Body of pancreas (tissue), 4 donors: ENCODE results near the gene CLEC19A. TPM values are rescaled to one million over a fixed set of nuclear protein-coding genes. Genes with fewer than 3 reads are reported as not detected.

Source experiments
- ATAC-seq: fragments of 150-250 bp; one replicate; pipeline ENCODE4 v1.9.1; 2016
- DNase-seq, 4 donors: peaks; one replicate each; pipeline ENCODE4 v3.0.0-alpha.2; 2019
- H3K27ac ChIP-seq, 4 donors: fragments of 200-600 bp; sonication (generic); 1 replicate in 3 of 4; 2 replicates in 1 of 4; pipeline versions ENCODE4 v1.5.1 to v1.6.1; 2016 to 2019; ENCODE audit warnings: mild to moderate bottlenecking in 1 of 4, mixed read lengths in 1 of 4, moderate library complexity in 1 of 4
- H3K27me3 ChIP-seq, 2 donors: fragments of 200-600 bp; sonication (generic); one replicate each; pipeline ENCODE4 v1.6.0; 2016; ENCODE audit warnings: mild to moderate bottlenecking in 1 of 2
- H3K36me3 ChIP-seq, 2 donors: fragments of 200-600 bp; sonication (generic); replicated peaks in 1 of 2; 2 replicates each; pipeline ENCODE4 v1.5.1; 2016; ENCODE audit warnings: low read depth in 2 of 2; ENCODE audit not compliant: insufficient read depth in 1 of 2
- H3K4me1 ChIP-seq: fragments of 200-600 bp; sonication (generic); one replicate; pipeline ENCODE4 v1.6.0; 2016
- H3K4me3 ChIP-seq, 2 donors: fragments of 200-600 bp; sonication (generic); 1 replicate in 1 of 2; 2 replicates in 1 of 2; pipeline ENCODE4 v1.5.1; 2016 to 2019
- H3K9me3 ChIP-seq, 3 donors: fragments of 200-600 bp; sonication (generic); 1 replicate in 2 of 3; 2 replicates in 1 of 3; pipeline ENCODE4 v1.5.1; 2016
- CTCF ChIP-seq, 7 experiments: fragments of 450-650 bp in 4 of 7; fragments of 200-600 bp in 3 of 7; sonication (generic) in 3 of 7; IDR thresholded peaks; one replicate each; pipeline ENCODE4 v1.5.1; 2016 to 2019; ENCODE audit warnings: antibody characterized with exemption in 7 of 7
- POLR2A ChIP-seq, 3 donors: fragments of 450-650 bp; IDR thresholded peaks; one replicate each; pipeline ENCODE4 v1.6.1; 2016; ENCODE audit warnings: antibody characterized with exemption in 3 of 3, mild to moderate bottlenecking in 2 of 3
- WGBS, 2 donors: methylation state at CpG; one replicate each; pipeline ENCODE4 v1.1.5; 2017; 5-methylcytosine and 5-hydroxymethylcytosine counted together
- intact Hi-C: fragments of 100-400 bp; cut with DNase I; formaldehyde crosslinking; loops from one replicate; pipeline ENCODE4 v1.15.1; 2023
- total RNA-seq, 2 donors: library from RNA; depleted of rRNA; stranded (reverse); fragments of >200 nt; gene quantifications; one replicate each; pipeline ENCODE4 v1.1.0, GENCODE V29; 2016

Gene CLEC19A
- total RNA-seq, 2 donors from 2014 or later, result not detected

DNA sequence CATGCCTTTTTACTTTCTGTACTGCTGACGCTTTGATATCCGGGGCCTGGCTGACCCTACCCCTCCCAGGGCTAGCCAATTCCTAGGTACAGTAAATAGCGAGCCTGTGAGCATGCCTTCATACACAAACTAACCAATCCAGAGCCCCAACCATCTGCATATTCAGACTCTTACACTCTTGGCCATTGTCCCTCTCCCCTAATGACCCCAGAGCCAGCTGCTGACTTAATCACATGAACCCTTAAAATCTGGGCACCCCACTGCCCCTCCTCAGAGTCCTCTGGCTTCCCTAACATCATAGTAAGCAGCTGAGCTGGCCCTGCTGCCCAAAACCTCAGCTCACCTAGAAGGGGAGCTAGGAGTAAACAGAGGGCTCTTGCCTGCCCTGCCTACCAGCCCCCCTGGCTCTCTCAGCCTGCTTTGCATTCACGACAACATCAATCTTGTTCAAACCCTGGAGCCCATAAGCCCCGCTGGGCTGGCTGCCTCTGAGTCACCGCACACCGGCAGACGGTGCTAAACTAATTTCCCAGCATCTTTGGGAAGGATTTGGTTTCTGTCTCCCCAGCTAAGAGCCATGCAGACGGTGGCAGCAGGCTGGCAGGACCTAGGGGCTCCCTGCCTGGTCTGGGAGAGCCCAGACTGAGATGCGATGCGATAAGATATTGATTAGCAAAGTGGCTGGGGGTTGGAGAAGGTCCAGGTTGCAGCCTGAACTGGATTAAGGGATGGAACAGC lies 63.2 kb downstream of the CLEC19A start:
- intact Hi-C loops, result no loop called here
- H3K36me3 ChIP-seq, result no peaks in the 10 kb centered on the region
- H3K4me1 ChIP-seq, result no peaks in the 10 kb centered on the region
- no peak overlapping the region for H3K4me3 ChIP-seq
- no peak for ATAC-seq
- no peaks in the 10 kb centered on the region for H3K27me3 ChIP-seq
- WGBS, 2 donors, result 6 to 14% methylated on average over 5 to 11 of the region's 11 CpGs
- H3K27ac ChIP-seq, result no peak overlapping the region
- no peak for DNase-seq
- H3K9me3 ChIP-seq, result no peaks in the 10 kb centered on the region
- TF ChIP-seq POLR2A (IDR thresholded peaks at IDR 0.05) (no peak), CTCF (IDR thresholded peaks at IDR 0.05) (no peak)

DNA sequence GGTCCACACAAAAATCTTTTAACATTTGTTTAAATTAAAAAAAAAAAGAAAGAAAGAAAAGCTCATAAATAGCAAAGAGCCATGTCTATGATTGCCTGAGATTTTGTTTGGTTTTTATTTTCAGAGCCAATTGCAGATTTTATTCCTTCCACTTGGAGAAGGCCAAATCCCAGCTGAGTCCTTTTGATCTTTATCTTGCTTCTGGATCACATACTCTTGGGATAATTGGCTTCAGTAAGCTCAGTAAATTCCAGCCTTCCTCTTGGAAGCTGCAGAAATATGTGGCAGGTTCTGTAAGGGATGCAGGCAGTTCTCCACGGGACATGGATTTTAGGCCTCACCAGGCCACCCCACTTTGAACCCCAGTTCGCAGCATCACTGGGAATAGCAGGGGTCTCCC lies 68.8 kb downstream of the CLEC19A start:
- no peak overlapping the region for H3K4me3 ChIP-seq

DNA sequence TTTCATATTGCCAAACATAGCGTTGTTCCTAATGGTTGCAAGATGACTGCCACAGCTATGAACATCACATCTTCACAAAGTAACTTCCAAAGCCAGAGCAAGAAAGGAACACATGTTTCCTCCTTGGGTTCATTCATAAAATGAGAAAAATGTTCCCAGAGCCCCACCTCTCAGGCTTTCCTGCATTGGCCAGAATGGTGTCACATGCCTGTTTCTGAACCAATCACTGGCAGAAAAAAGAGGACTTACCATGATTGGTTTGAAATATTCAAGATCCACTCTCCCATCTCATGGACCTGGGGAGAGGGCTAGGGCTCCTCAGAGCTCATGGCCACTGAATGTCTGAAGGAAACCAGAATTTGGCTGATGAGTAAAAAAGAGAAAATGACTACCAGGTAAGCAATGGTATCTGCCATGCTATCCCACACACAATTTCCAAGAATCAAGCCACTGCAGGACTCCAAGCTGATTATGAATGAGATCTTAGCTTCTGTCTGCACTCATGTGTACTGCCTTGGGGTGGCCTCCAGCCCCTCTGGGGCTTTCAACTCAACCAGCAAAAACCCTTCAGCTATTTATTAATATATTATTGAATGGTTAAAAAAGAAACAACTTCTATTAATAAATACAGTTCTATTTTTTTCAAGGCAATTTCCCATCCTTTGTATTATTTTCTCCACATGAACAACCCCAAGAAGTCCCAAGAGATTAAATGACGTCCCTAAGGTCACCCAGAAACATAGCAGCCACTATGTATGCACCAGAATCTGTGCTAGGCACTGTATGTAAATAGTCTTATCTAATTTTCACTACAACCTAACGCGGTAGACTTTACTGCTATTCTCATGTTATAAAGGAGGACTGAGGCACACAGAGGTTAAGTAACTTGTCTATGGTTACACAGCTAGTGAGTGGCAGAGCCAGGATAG lies 70.8 kb downstream of the CLEC19A start:
- Histone ChIP-seq H3K27ac (no peak overlapping the region), H3K27me3 (no peaks in the 10 kb centered on the region), H3K36me3 (no peaks in the 10 kb centered on the region), H3K9me3 (no peaks in the 10 kb centered on the region), H3K4me3 (no peak overlapping the region), H3K4me1 (no peaks in the 10 kb centered on the region)
- ATAC-seq (no peak), DNase-seq (no peak)
- 40 to 47% methylated on average over 4 of the region's 4 CpGs for WGBS, 2 donors
- no peak for TF ChIP-seq POLR2A (IDR thresholded peaks at IDR 0.05)
- no peak for TF ChIP-seq CTCF (IDR thresholded peaks at IDR 0.05)
- intact Hi-C loops, result no loop called here

More for the DNA sequence above, 68.8 kb downstream of the CLEC19A start:
- no peaks in the 10 kb centered on the region for H3K9me3 ChIP-seq
- intact Hi-C loops, result no loop called here
- H3K36me3 ChIP-seq, result no peaks in the 10 kb centered on the region
- no peaks in the 10 kb centered on the region for H3K27me3 ChIP-seq
- DNase-seq (no peak), ATAC-seq (no peak)
- TF ChIP-seq CTCF (IDR thresholded peaks at IDR 0.05) (no peak), POLR2A (IDR thresholded peaks at IDR 0.05) (no peak)
- no peaks in the 10 kb centered on the region for H3K4me1 ChIP-seq
- H3K27ac ChIP-seq, result no peak overlapping the region
- 67 to 88% methylated on average over 2 of the region's 2 CpGs for WGBS, 2 donors

- H3K4me1 ChIP-seq, result no peaks in the 10 kb centered on the region
Measured at GRCh38 chr16:19359556-19359955, 74.0 kb downstream of the CLEC19A start.

More at GRCh38 chr16:19359556-19359955, 74.0 kb downstream of the CLEC19A start:
- Histone ChIP-seq H3K4me3 (no peak overlapping the region), H3K27me3 (no peaks in the 10 kb centered on the region), H3K9me3 (no peaks in the 10 kb centered on the region), H3K36me3 (no peaks in the 10 kb centered on the region), H3K27ac (no peak overlapping the region)
- intact Hi-C loops, result no loop called here
- ATAC-seq (no peak), DNase-seq (no peak)
- WGBS, 2 donors, result 81 to 85% methylated on average over 2 of the region's 2 CpGs
- TF ChIP-seq CTCF (IDR thresholded peaks at IDR 0.05) (no peak), POLR2A (IDR thresholded peaks at IDR 0.05) (no peak)

Other genes starting within 250 kb of the CLEC19A start
- 1 to 10 TPM; 8.6 to 9.1 TPM for gene COQ7, start 218.1 kb upstream of the CLEC19A start, total RNA-seq
- gene ITPRIPL2, start 171.8 kb upstream of the CLEC19A start, total RNA-seq, result 10 to 100 TPM; 22.7 to 35.5 TPM
- 1 to 10 TPM; 3.9 to 9.2 TPM for gene SYT17, start 117.5 kb upstream of the CLEC19A start, total RNA-seq
- gene TMC5, start 132.2 kb downstream of the CLEC19A start, total RNA-seq, result 1 to 10 TPM in 1 of 2 donors, under 1 TPM in 1; 0.66 to 2.3 TPM
- gene GDE1, start 236.4 kb downstream of the CLEC19A start, total RNA-seq, result 10 to 100 TPM; 29.7 to 30.6 TPM
- 10 to 100 TPM in 1 of 2 donors, 1 to 10 TPM in 1; 9.6 to 16.2 TPM for gene CCP110, start 238.2 kb downstream of the CLEC19A start, total RNA-seq